MM.1S (cell line): ENCODE data around the gene USP6NL.

Experiments used
- CTCF ChIP-seq: fragments of 300-600 bp; sonication (generic); IDR thresholded peaks from 2 replicates; pipeline ENCODE4 v1.5.1; 2016; ENCODE audit warnings: antibody characterized with exemption, low read length, mixed read lengths
- EZH2 ChIP-seq: fragments of 300-600 bp; sonication (generic); optimal IDR thresholded peaks from 2 replicates; pipeline ENCODE3; 2017; ENCODE audit warnings: low read depth, mild to moderate bottlenecking, antibody characterized with exemption, low read length, mixed read lengths
- EZH2phosphoT487 ChIP-seq: fragments of 300-600 bp; sonication (generic); IDR thresholded peaks from 2 replicates; pipeline ENCODE4 v1.6.1; 2018; ENCODE audit warnings: antibody characterized with exemption, low read length

GRCh38 chr10:11479300-11479699 is 132.2 kb downstream of the USP6NL start:
- TF ChIP-seq CTCF (no peak), EZH2 (no peak), EZH2phosphoT487 (no peak)
